Right renal pelvis (tissue), 4 donors: ENCODE results near the gene GJA3. TPM values are rescaled to one million over a fixed set of nuclear protein-coding genes. Genes with fewer than 3 reads are reported as not detected.

Experiments
- DNase-seq, 4 donors: peaks; one replicate each; pipeline ENCODE4 v3.0.0-alpha.2; 2013; ENCODE audit warnings: low read depth in 4 of 4, low spot score in 3 of 4, missing footprints in 1 of 4
- polyA plus RNA-seq, 4 donors: library from polyadenylated mRNA; unstranded; fragments of 120-200 nt; gene quantifications; one replicate each; pipeline ENCODE4 v1.2.1, GENCODE V29; 2013; ENCODE audit not compliant: insufficient read length in 4 of 4

GJA3 gene
- polyA plus RNA-seq, 4 donors: 13.6 to 15.6 (median 14.4) TPM

DNA sequence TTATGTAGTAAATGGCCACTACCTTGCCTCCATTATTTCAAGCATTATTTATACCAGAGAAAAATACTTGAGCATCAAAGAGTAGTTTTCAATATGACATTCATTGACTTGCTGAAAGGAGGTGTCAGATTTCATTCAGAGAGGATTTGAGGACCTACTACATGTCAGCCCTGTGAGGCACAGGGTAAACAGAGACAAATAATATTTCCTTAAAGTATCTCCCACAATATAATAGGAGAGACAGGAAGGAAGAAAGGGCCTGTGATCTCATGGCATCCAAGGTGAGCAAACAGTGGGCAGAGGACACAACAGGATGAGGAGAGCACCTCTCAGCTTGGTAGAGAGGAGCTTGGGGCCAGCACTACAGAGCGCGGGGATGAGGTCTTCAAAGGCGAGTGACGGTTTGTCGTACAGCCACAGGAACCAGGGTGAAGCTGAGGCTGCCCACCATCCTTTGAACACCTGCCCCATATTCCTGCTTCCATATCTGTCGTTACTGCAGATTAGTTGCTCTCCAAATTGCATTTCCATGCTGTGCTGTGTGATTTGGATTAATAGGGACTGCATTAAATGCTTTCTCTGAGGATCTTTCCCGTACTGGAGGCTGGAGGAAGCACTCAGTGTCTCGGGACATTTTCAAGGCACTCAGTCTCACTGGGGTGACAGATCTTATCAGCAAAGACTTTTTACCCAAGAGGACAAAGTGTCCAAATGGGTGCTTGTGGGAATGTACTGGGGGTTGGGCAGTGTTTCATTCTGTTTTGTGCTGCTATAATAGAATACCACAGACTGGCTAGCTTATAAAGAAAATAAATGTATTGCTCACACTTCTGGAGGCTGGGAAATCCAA is 59.2 kb downstream of the GJA3 start:
- no peak for DNase-seq

DNA sequence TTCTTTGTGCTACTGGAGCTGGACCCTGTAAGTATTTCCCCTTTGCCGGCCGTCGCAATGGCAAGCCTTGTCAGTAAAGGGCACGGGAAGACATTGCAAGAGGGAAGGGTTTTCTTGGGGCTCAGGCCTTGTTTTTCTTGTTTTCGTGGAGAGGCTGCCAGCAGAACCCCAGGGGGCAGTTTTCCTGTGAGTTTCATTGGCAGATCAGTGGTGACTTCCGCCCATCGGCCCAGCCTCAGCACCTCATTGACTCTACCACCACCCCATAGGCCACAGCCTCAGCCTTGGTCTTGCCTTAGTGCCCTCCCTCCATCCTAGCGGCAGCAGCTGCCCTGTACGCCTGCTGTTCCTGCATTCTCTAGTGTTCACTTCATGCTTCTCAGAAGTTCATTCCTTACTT is 61.5 kb downstream of the GJA3 start:
- DNase-seq: no peak

DNA sequence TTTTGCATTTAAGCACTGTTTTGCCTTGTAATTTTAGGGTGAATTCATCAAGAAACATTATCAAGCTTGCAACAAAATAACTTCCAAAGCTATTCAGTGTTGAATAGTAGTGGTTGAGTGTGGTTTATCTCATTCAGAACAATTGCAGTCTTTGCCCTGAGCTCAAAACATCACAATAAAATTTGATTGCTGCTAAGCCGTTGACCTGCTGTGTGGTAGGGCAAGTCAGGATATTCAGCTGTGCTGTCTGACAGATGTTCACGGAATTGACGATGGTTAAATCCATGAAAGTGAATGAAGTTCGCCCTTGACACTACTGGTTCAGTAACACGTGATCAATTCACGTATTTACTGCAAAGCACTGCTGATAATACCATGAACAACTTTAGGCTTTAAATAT is 66.9 kb downstream of the GJA3 start:
- DNase-seq: no peak

DNA sequence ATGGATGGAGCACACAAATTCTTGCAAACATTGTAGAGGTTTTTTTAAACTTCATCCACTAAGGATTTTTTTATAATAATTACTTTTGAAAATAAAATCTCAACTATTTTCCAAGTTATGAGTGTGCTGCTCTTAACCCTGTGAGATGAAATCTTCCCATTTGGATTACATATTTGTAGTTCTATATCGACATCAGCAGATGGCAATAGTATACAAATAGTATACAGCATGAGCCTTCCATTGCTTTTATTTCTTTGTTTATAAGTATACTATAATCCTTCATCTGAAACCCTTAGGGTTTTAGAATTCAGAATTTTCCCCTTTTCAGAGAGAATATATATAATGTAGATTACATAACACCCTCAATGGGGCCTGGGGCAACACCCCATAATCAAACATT is 70.5 kb downstream of the GJA3 start:
- DNase-seq: no peak

Other genes with a start within 250 kb of the GJA3 start
- 100 to 1,000 TPM in 3 of 4 donors, 10 to 100 TPM in 1; 90.8 to 125 (median 118) TPM for gene ZMYM2, start 202.3 kb downstream of the GJA3 start, polyA plus RNA-seq
- 1 to 10 TPM; 3.3 to 5.6 (median 4.8) TPM for gene GJB2, start 31.9 kb upstream of the GJA3 start, polyA plus RNA-seq
- 1 to 10 TPM; 2.3 to 5.4 (median 4.1) TPM for gene GJB6, start 71.3 kb upstream of the GJA3 start, polyA plus RNA-seq